Loucy (cell line): ENCODE measurements around the gene SART1.

Source experiments
- H2AFZ ChIP-seq: fragments of 200-600 bp; sonication (generic); 2 replicates; pipeline ENCODE4 v1.6.0; 2016; ENCODE audit warnings: antibody characterized with exemption, mild to moderate bottlenecking, low read length, moderate library complexity
- H3F3A ChIP-seq: fragments of 200-600 bp; 2 replicates; pipeline ENCODE4 v1.6.0; 2016; ENCODE audit warnings: antibody characterized with exemption, low read depth, mild to moderate bottlenecking
- H3K27me3 ChIP-seq: fragments of 200-600 bp; sonication (generic); 2 replicates; pipeline ENCODE4 v1.6.1; 2014; ENCODE audit warnings: low read length, mild to moderate bottlenecking; ENCODE audit not compliant: insufficient read depth, poor library complexity, severe bottlenecking
- H3K36me3 ChIP-seq: fragments of 200-600 bp; sonication (generic); 2 replicates; pipeline ENCODE4 v1.6.1; 2016; ENCODE audit warnings: low read length; ENCODE audit not compliant: insufficient read depth
- H3K4me1 ChIP-seq: fragments of 200-600 bp; sonication (generic); 2 replicates; pipeline ENCODE4 v1.5.1; 2014; ENCODE audit warnings: low read length, mild to moderate bottlenecking; ENCODE audit not compliant: insufficient read depth, poor library complexity, severe bottlenecking
- H3K4me2 ChIP-seq: fragments of 200-600 bp; sonication (generic); 2 replicates; pipeline ENCODE4 v1.6.0; 2014; ENCODE audit warnings: antibody characterized with exemption, low read length, low read depth, mild to moderate bottlenecking; ENCODE audit not compliant: poor library complexity, severe bottlenecking
- H3K4me3 ChIP-seq: fragments of 200-600 bp; sonication (generic); 2 replicates; pipeline ENCODE4 v1.5.1; 2014; ENCODE audit warnings: low read length, mild to moderate bottlenecking, mixed read lengths; ENCODE audit not compliant: poor library complexity, severe bottlenecking
- H3K79me2 ChIP-seq: fragments of 200-600 bp; sonication (generic); 2 replicates; pipeline ENCODE4 v1.6.1; 2014; ENCODE audit warnings: low read length; ENCODE audit not compliant: insufficient read depth
- H3K9ac ChIP-seq: fragments of 200-600 bp; sonication (generic); 2 replicates; pipeline ENCODE4 v1.6.0; 2014; ENCODE audit warnings: mild to moderate bottlenecking, low read depth, low read length, moderate library complexity; ENCODE audit not compliant: poor library complexity, severe bottlenecking
- H3K9me2 ChIP-seq: fragments of 200-600 bp; sonication (generic); replicated peaks from 2 replicates; pipeline ENCODE4 v1.6.1; 2016; ENCODE audit warnings: low read depth, low read length, mixed read lengths
- H3K9me3 ChIP-seq: fragments of 200-600 bp; sonication (generic); 2 replicates; pipeline ENCODE4 v1.6.1; 2014; ENCODE audit warnings: mild to moderate bottlenecking, antibody characterized with exemption, low read length, low read depth; ENCODE audit not compliant: insufficient read depth
- H4K20me1 ChIP-seq: fragments of 200-600 bp; sonication (generic); 2 replicates; pipeline ENCODE4 v1.6.0; 2014; ENCODE audit warnings: antibody characterized with exemption, low read length, mild to moderate bottlenecking; ENCODE audit not compliant: insufficient read depth, poor library complexity, severe bottlenecking
- EZH2phosphoT487 ChIP-seq: fragments of 200-600 bp; IDR thresholded peaks from 2 replicates; pipeline ENCODE4 v1.6.1; 2018; ENCODE audit warnings: antibody characterized with exemption, mild to moderate bottlenecking, moderate library complexity, borderline replicate concordance
- TF ChIP-seq, protein P1 (sequence below): fragments of 200-600 bp; sonication (generic); conservative IDR thresholded peaks from 2 replicates; pipeline ENCODE4 v1.5.1; 2014; ENCODE audit warnings: mild to moderate bottlenecking, antibody characterized with exemption, low read length

SART1 gene

DNA sequence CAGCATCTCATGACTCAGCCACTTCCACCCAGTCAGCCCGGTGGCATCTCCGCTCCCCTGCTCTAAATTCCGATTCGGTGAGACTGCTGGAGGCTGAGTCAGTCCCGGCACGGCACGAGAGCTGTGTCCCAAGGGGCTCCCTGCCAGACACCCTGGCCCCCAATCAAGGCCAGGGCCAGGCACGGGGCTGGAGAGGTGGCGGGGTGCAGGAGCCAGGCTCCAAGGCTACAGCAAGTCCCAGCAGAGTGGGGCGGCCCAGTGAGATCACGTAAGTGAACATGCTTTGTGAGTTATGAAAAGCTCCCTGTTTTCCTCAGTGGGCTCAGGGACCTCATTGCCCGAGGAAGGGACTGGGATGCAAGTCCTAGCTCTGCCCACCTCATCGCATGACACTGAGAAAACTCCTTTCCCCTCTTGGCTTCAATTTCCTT is 45.7 kb upstream of the SART1 start:
- Histone ChIP-seq H3K4me1 (peaks cover 30% of the 10 kb centered on the region), H3K27me3 (no peaks in the 10 kb centered on the region), H3K36me3 (no peaks in the 10 kb centered on the region), H3K79me2 (peaks cover 40% of the 10 kb centered on the region), H2AFZ (no peak overlapping the region), H3F3A (no peaks in the 10 kb centered on the region), H4K20me1 (peaks cover 15% of the 10 kb centered on the region), H3K9me2 (no peaks in the 10 kb centered on the region), H3K4me3 (no peak overlapping the region), H3K4me2 (peak overlapping the region; percentile 97), H3K9ac (no peak overlapping the region), H3K9me3 (no peaks in the 10 kb centered on the region)
- no peak for TF ChIP-seq EZH2phosphoT487
- TF ChIP-seq, protein P1, sequence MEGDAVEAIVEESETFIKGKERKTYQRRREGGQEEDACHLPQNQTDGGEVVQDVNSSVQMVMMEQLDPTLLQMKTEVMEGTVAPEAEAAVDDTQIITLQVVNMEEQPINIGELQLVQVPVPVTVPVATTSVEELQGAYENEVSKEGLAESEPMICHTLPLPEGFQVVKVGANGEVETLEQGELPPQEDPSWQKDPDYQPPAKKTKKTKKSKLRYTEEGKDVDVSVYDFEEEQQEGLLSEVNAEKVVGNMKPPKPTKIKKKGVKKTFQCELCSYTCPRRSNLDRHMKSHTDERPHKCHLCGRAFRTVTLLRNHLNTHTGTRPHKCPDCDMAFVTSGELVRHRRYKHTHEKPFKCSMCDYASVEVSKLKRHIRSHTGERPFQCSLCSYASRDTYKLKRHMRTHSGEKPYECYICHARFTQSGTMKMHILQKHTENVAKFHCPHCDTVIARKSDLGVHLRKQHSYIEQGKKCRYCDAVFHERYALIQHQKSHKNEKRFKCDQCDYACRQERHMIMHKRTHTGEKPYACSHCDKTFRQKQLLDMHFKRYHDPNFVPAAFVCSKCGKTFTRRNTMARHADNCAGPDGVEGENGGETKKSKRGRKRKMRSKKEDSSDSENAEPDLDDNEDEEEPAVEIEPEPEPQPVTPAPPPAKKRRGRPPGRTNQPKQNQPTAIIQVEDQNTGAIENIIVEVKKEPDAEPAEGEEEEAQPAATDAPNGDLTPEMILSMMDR: no peak

DNA sequence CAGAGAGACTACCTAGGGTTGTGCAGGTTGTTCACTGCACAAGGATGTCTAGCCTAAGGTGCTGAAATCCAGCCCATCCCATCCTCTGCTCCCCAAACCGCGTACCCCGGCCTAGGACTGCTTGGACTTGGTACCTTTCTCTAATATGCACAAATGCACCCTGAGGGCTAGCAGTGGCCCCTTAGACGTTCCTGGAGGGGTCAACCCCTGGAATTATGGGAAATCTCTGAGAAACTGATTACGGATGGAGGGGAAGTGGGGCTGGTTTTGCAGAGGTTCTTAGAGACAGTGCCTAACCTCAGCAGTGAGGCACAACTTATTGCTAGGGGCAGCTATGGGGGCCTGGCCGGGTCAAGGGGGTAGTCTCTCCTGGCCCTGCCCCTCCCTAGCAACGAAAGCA is 45.1 kb upstream of the SART1 start:
- no peaks in the 10 kb centered on the region for H3K36me3 ChIP-seq
- peak overlapping the region; percentile 93 for H3K9ac ChIP-seq
- H4K20me1 ChIP-seq: peaks cover 15% of the 10 kb centered on the region
- peaks cover 43% of the 10 kb centered on the region for H3K79me2 ChIP-seq
- peaks cover 33% of the 10 kb centered on the region for H3K4me1 ChIP-seq
- H3K27me3 ChIP-seq: no peaks in the 10 kb centered on the region
- H3K9me3 ChIP-seq: no peaks in the 10 kb centered on the region
- H3K4me2 ChIP-seq: peak overlapping the region; percentile 97
- TF ChIP-seq EZH2phosphoT487: no peak
- TF ChIP-seq, protein P1: no peak
- no peak overlapping the region for H2AFZ ChIP-seq
- H3K4me3 ChIP-seq: peak overlapping the region; percentile 99
- H3K9me2 ChIP-seq: no peaks in the 10 kb centered on the region
- H3F3A ChIP-seq: no peaks in the 10 kb centered on the region

DNA sequence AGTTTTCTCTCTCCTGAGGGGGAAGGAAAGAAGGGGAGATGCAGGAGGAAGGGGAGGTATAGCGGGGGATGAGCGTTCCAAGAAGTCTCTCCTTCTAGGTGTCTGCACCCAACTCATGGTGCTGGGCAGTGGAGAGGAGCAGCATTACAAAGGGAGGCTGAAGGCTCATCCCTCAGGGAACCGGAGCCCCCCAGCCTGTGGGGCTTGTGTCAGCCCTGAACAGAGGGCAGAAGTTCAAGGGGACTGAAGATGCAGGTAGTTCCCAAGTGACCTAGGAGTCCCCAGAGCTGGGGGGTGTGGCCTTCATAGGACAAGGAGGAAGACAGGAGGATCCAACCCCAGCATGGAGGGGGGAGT is 44.5 kb upstream of the SART1 start:
- H3K9me2 ChIP-seq: no peaks in the 10 kb centered on the region
- peak overlapping the region; percentile 97 for H3K4me2 ChIP-seq
- H3K27me3 ChIP-seq: no peaks in the 10 kb centered on the region
- peak overlapping the region; percentile 93 for H3K9ac ChIP-seq
- TF ChIP-seq, protein P1: no peak
- TF ChIP-seq EZH2phosphoT487: no peak
- H3K79me2 ChIP-seq: peaks cover 43% of the 10 kb centered on the region
- no peaks in the 10 kb centered on the region for H3F3A ChIP-seq
- H4K20me1 ChIP-seq: peaks cover 15% of the 10 kb centered on the region
- peak overlapping the region; percentile 99 for H3K4me3 ChIP-seq
- H3K4me1 ChIP-seq: peaks cover 33% of the 10 kb centered on the region
- H2AFZ ChIP-seq: no peak overlapping the region
- no peaks in the 10 kb centered on the region for H3K9me3 ChIP-seq
- no peaks in the 10 kb centered on the region; the same call in 1 of the 2 replicates for H3K36me3 ChIP-seq
